Neural cell (in vitro differentiated cells): ENCODE data around the gene ATP13A5.

Experiments
- EP300 ChIP-seq: fragments of 450-650 bp; conservative IDR thresholded peaks from 2 replicates; pipeline ENCODE4 v1.6.1; 2014; ENCODE audit warnings: antibody characterized with exemption, mild to moderate bottlenecking, moderate library complexity; ENCODE audit not compliant: poor library complexity, severe bottlenecking
- EZH2 ChIP-seq: fragments of 200-600, 300-800 bp; shearing (Covaris generic), sonication (generic); IDR thresholded peaks from 2 replicates; pipeline ENCODE4 v1.6.1; 2014; ENCODE audit warnings: antibody characterized with exemption, low read length, borderline replicate concordance, mild to moderate bottlenecking; ENCODE audit not compliant: insufficient read depth, poor library complexity, severe bottlenecking
- POLR2AphosphoS5 ChIP-seq: IDR thresholded peaks from 2 replicates; pipeline ENCODE4 v1.6.1; 2012
- TF ChIP-seq, protein P1 (sequence below): fragments of 450-650 bp; IDR thresholded peaks from 2 replicates; pipeline ENCODE4 v1.5.1; 2014; ENCODE audit warnings: antibody characterized with exemption, mild to moderate bottlenecking, moderate library complexity; ENCODE audit not compliant: poor library complexity, severe bottlenecking

DNA sequence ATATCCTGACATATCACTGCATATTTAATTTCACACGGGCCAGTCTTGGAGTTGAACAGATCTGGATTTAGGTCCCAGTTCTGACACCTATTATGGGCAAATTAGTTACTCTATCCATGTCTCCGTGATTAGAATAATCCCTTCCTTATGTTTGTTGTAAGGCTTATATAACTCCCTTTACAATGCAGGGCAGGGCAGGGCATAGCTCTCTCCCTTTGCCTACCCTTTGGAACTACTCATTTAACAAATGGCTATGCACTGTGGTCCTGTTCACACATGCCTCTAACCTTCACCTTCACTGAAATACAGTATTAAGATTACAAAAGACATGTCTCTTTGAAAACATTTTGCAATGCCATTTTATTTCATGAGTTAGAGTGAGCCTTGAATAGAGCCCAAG is 24.8 kb upstream of the ATP13A5 start:
- no peak for TF ChIP-seq EZH2
- TF ChIP-seq, protein P1, sequence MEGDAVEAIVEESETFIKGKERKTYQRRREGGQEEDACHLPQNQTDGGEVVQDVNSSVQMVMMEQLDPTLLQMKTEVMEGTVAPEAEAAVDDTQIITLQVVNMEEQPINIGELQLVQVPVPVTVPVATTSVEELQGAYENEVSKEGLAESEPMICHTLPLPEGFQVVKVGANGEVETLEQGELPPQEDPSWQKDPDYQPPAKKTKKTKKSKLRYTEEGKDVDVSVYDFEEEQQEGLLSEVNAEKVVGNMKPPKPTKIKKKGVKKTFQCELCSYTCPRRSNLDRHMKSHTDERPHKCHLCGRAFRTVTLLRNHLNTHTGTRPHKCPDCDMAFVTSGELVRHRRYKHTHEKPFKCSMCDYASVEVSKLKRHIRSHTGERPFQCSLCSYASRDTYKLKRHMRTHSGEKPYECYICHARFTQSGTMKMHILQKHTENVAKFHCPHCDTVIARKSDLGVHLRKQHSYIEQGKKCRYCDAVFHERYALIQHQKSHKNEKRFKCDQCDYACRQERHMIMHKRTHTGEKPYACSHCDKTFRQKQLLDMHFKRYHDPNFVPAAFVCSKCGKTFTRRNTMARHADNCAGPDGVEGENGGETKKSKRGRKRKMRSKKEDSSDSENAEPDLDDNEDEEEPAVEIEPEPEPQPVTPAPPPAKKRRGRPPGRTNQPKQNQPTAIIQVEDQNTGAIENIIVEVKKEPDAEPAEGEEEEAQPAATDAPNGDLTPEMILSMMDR: no peak
- no peak for TF ChIP-seq EP300
- TF ChIP-seq POLR2AphosphoS5: no peak
